K562 (cell line): ENCODE data around the gene USF2. TPM values are rescaled to one million over a fixed set of nuclear protein-coding genes. Genes with fewer than 3 reads are reported as not detected.

Experiments
- ATAC-seq: fragments of 200-7000 bp; cut with Tn5 transposase; 3 replicates; pipeline ENCODE4 v1.9.1; 2020; ENCODE audit warnings: moderate library complexity
- BruUV-seq: library from RNA; stranded (reverse); fragments of 400-500 nt; replicated peaks from 2 replicates; lab custom pipeline; 2021; lab: Mats Ljungman, UMichigan
- CTCF ChIA-PET: fragments of 300-600 bp; formaldehyde crosslinking; extraction: SDS; loops from one replicate; lab custom pipeline; 2021; ENCODE audit warnings: low intra/inter-chr PET ratio; lab: Yijun Ruan, JAX
- POLR2A ChIA-PET: fragments of 300-600, 350-650 bp; sonication (Branson Sonifier 250); formaldehyde crosslinking; extraction: SDS; loops from one replicate; lab custom pipeline; 2021; ENCODE audit warnings: antibody characterized with exemption, inconsistent platforms; lab: Yijun Ruan, JAX
- DNase-seq, 4 experiments: peaks; one replicate each; pipeline versions ENCODE4 v3.0.0 to v3.0.0-alpha.2; 2011 to 2018; ENCODE audit warnings: low spot score in 3 of 4, mixed read lengths in 3 of 4; ENCODE audit errors: extremely low read depth in 1 of 4
- FAIRE-seq: peaks from 2 replicates; lab custom pipeline; 2011; peaks lifted over from hg19 to GRCh38; lab: Jason Lieb, UNC
- H2AFZ ChIP-seq: 2 replicates; pipeline ENCODE4 v1.6.0; 2011; ENCODE audit warnings: low read depth, low read length, control low read depth, inconsistent platforms
- H3K27ac ChIP-seq: fragments of 200-600 bp; 3 replicates; pipeline ENCODE4 v1.8.0; 2011; ENCODE audit warnings: low read depth, mild to moderate bottlenecking, control low read depth, inconsistent platforms, low read length, moderate library complexity, mixed read lengths; ENCODE audit errors: extremely low read depth
- H3K27me3 ChIP-seq, 2 experiments: fragments of 300-600 bp in 1 of 2; 2 replicates in 1 of 2; 3 replicates in 1 of 2; pipeline versions ENCODE4 v1.6.0 to v1.8.0; 2011; ENCODE audit warnings: inconsistent platforms in 2 of 2, low read length in 2 of 2, mild to moderate bottlenecking in 1 of 2, mixed read lengths in 1 of 2, moderate library complexity in 1 of 2; ENCODE audit not compliant: control insufficient read depth in 2 of 2, insufficient read depth in 2 of 2
- H3K36me3 ChIP-seq: fragments of 300-600 bp; 3 replicates; pipeline ENCODE4 v1.8.0; 2011; ENCODE audit warnings: mild to moderate bottlenecking, low read length, inconsistent platforms; ENCODE audit not compliant: control insufficient read depth, insufficient read depth
- H3K4me1 ChIP-seq, 2 experiments: fragments of 200-600 bp in 1 of 2; replicated peaks in 1 of 2; 2 replicates in 1 of 2; 3 replicates in 1 of 2; pipeline versions ENCODE4 v1.5.1 to v1.8.0; 2011; ENCODE audit warnings: inconsistent platforms in 2 of 2, low read length in 2 of 2, mild to moderate bottlenecking in 1 of 2, mixed read lengths in 1 of 2, moderate library complexity in 1 of 2; ENCODE audit not compliant: control insufficient read depth in 2 of 2, insufficient read depth in 2 of 2
- H3K4me2 ChIP-seq: 2 replicates; pipeline ENCODE4 v1.6.1; 2011; ENCODE audit warnings: low read length, control low read depth, inconsistent platforms, mixed read lengths; ENCODE audit not compliant: insufficient read depth
- H3K4me3 ChIP-seq: fragments of 200-600 bp; sonication (generic), shearing (Covaris generic); 2 replicates; pipeline ENCODE4 v1.5.1; 2016; ENCODE audit warnings: control low read depth, inconsistent platforms
- H3K79me2 ChIP-seq: fragments of 200-600 bp; 3 replicates; pipeline ENCODE4 v1.8.0; 2011; ENCODE audit warnings: low read length, inconsistent platforms; ENCODE audit not compliant: control insufficient read depth, insufficient read depth
- H3K9ac ChIP-seq, 2 experiments: 2 replicates each; pipeline versions ENCODE4 v1.6.0 to v1.6.1; 2011; ENCODE audit warnings: low read depth in 2 of 2, low read length in 2 of 2, control low read depth in 1 of 2, inconsistent platforms in 1 of 2, mild to moderate bottlenecking in 1 of 2, mixed read lengths in 1 of 2; ENCODE audit not compliant: insufficient read depth in 1 of 2
- H3K9me1 ChIP-seq: one replicate; pipeline ENCODE4 v1.6.0; 2011; ENCODE audit warnings: inconsistent platforms, mild to moderate bottlenecking, low read length, moderate library complexity; ENCODE audit not compliant: control insufficient read depth, insufficient read depth
- H3K9me3 ChIP-seq: replicated peaks from 2 replicates; pipeline ENCODE4 v1.5.1; 2011; ENCODE audit warnings: low read depth, low read length, inconsistent platforms; ENCODE audit not compliant: control insufficient read depth, insufficient read depth
- H4K20me1 ChIP-seq: replicated peaks from 2 replicates; pipeline ENCODE4 v1.6.1; 2011; ENCODE audit warnings: low read length, inconsistent platforms, mixed read lengths; ENCODE audit not compliant: control insufficient read depth, insufficient read depth
- EP400 ChIP-seq: fragments of 450-650 bp; IDR thresholded peaks from 2 replicates; pipeline ENCODE4 v1.6.1; 2017; ENCODE audit warnings: antibody characterized with exemption, mild to moderate bottlenecking, moderate library complexity
- HMGN3 ChIP-seq: IDR thresholded peaks from 2 replicates; pipeline ENCODE4 v1.6.1; 2011; ENCODE audit warnings: borderline replicate concordance, low read depth, mild to moderate bottlenecking, mixed read lengths, low read length; ENCODE audit not compliant: insufficient read length; ENCODE audit errors: extremely low read depth
- ILF3 ChIP-seq: fragments of 450-650 bp; IDR thresholded peaks from 2 replicates; pipeline ENCODE4 v1.6.1; 2018; ENCODE audit warnings: antibody characterized with exemption, mild to moderate bottlenecking, moderate library complexity, borderline replicate concordance
- KDM5B ChIP-seq: fragments of 200-600 bp; sonication (generic); IDR thresholded peaks from 2 replicates; pipeline ENCODE4 v1.6.1; 2012; ENCODE audit warnings: low read depth, mild to moderate bottlenecking, moderate library complexity, low read length, control low read depth, inconsistent platforms; ENCODE audit not compliant: insufficient replicate concordance
- MEF2D ChIP-seq: conservative IDR thresholded peaks from 2 replicates; pipeline ENCODE4 v1.6.1; 2016; ENCODE audit warnings: low read depth, missing genetic modification characterization, missing compliant biosample characterization
- MYC ChIP-seq, 2 experiments: fragments of 250-450 bp in 1 of 2; sonication (Bioruptor Pico) in 1 of 2; IDR thresholded peaks; 2 replicates each; pipeline versions ENCODE4 v1.5.1 to v1.6.1; 2012 to 2021; ENCODE audit warnings: low read depth in 2 of 2, borderline replicate concordance in 1 of 2, improper control_type of control experiment in 1 of 2, low read length in 1 of 2, mild to moderate bottlenecking in 1 of 2, moderate library complexity in 1 of 2
- NRF1 ChIP-seq, 2 experiments: fragments of 450-650 bp; IDR thresholded peaks in 1 of 2; conservative IDR thresholded peaks in 1 of 2; 2 replicates each; pipeline ENCODE4 v1.6.1; 2014; ENCODE audit warnings: mild to moderate bottlenecking in 2 of 2
- POLR2B ChIP-seq: fragments of 450-650 bp; IDR thresholded peaks from 2 replicates; pipeline ENCODE4 v1.6.1; 2018; ENCODE audit warnings: low read depth; ENCODE audit not compliant: partially characterized antibody
- RB1 ChIP-seq: fragments of 450-650 bp; IDR thresholded peaks from 2 replicates; pipeline ENCODE4 v1.6.1; 2017; ENCODE audit warnings: low read depth, mild to moderate bottlenecking
- SP1 ChIP-seq: sonication (generic); formaldehyde crosslinking; IDR thresholded peaks from 2 replicates; pipeline ENCODE4 v1.8.1; 2022; ENCODE audit warnings: mild to moderate bottlenecking, missing genetic modification reagents
- TAF1 ChIP-seq: IDR thresholded peaks from 2 replicates; pipeline ENCODE4 v1.6.1; 2011; ENCODE audit warnings: mild to moderate bottlenecking, low read length, moderate library complexity; ENCODE audit not compliant: insufficient read depth, control insufficient read depth, severe bottlenecking; ENCODE audit errors: extremely low read depth
- TEAD1 ChIP-seq, 2 experiments: fragments of 450-650 bp in 1 of 2; sonication (generic) in 1 of 2; formaldehyde crosslinking; IDR thresholded peaks; 2 replicates each; pipeline versions ENCODE4 v1.4.0 to v1.8.0; 2020 to 2022; ENCODE audit warnings: mild to moderate bottlenecking in 2 of 2, missing genetic modification reagents in 1 of 2
- THRAP3 ChIP-seq: fragments of 450-650 bp; IDR thresholded peaks from 2 replicates; pipeline ENCODE4 v1.6.1; 2016; ENCODE audit warnings: mild to moderate bottlenecking, inconsistent platforms, borderline replicate concordance
- WGBS: fragments of 100-300 bp; shearing (Covaris generic); methylation state at CpG from one replicate; pipeline ENCODE4 v1.1.6; 2016; ENCODE audit warnings: low coverage, mixed read lengths; ENCODE audit not compliant: insufficient coverage; ENCODE audit errors: missing lambda C conversion rate; 5-methylcytosine and 5-hydroxymethylcytosine counted together
- in situ Hi-C: fragments of 300-500 bp; cut with MboI; formaldehyde crosslinking; loops from 4 replicates; pipeline ENCODE4 v1.15.0; 2018; ENCODE audit warnings: inconsistent platforms, mixed read lengths
- intact Hi-C: fragments of 100-400 bp; cut with micrococcal nuclease; formaldehyde crosslinking; loops from 2 replicates; pipeline ENCODE4 v1.14.2; 2022
- polyA plus RNA-seq, 8 experiments: library from polyadenylated mRNA; depleted of rRNA in 4 of 8; stranded (reverse) in 5 of 8; unstranded in 3 of 8; fragments of >200 nt; fragmentation: Nextera tagmentation in 2 of 8; fragmentation: Illumina TruSeq in 1 of 8; extraction: Ambion mirVana in 2 of 8; extraction: Trizol in 1 of 8; gene quantifications; 2 replicates each; pipeline versions ENCODE4 v1.2.1 to v1.2.3, GENCODE V29; 2011 to 2014; ENCODE audit warnings: inconsistent platforms in 1 of 8, missing spikeins in 1 of 8
- total RNA-seq, 7 experiments: library from RNA; depleted of rRNA in 6 of 7; stranded (reverse); fragments of >200 nt in 6 of 7; fragmentation: Illumina TruSeq in 2 of 7; extraction: Trizol in 2 of 7; gene quantifications; 2 replicates each; pipeline versions ENCODE4 v1.2.1 to v1.2.3, GENCODE V29; 2011 to 2021; ENCODE audit warnings: low replicate concordance in 1 of 7
- TF ChIP-seq, protein P1 (sequence below), 2 experiments: IDR thresholded peaks; 2 replicates each; pipeline ENCODE4 v1.6.1; 2011; ENCODE audit warnings: borderline replicate concordance in 1 of 2, control low read depth in 1 of 2, low read depth in 1 of 2, low read length in 1 of 2, mild to moderate bottlenecking in 1 of 2, mixed read lengths in 1 of 2, moderate library complexity in 1 of 2; ENCODE audit not compliant: insufficient read depth in 1 of 2, insufficient read length in 1 of 2, poor library complexity in 1 of 2, severe bottlenecking in 1 of 2; ENCODE audit errors: extremely low read depth in 1 of 2
- TF ChIP-seq, protein P2 (sequence below): fragments of 250-450 bp; sonication (Bioruptor Pico); IDR thresholded peaks from 2 replicates; pipeline ENCODE4 v1.8.0; 2022; ENCODE audit warnings: moderate library complexity, mild to moderate bottlenecking, inconsistent platforms
- TF ChIP-seq, protein P3 (sequence below): fragments of 450-650 bp; IDR thresholded peaks from 2 replicates; pipeline ENCODE4 v1.7.1; 2018; ENCODE audit warnings: mild to moderate bottlenecking, low read depth; ENCODE audit not compliant: partially characterized antibody

USF2 gene
- total and polyA plus RNA-seq, 9 of the 15 experiments (the other 6 are each of a cell fraction or from before 2014, with no cell fraction given): 0.27 to 93.7 (median 58.4) TPM

DNA sequence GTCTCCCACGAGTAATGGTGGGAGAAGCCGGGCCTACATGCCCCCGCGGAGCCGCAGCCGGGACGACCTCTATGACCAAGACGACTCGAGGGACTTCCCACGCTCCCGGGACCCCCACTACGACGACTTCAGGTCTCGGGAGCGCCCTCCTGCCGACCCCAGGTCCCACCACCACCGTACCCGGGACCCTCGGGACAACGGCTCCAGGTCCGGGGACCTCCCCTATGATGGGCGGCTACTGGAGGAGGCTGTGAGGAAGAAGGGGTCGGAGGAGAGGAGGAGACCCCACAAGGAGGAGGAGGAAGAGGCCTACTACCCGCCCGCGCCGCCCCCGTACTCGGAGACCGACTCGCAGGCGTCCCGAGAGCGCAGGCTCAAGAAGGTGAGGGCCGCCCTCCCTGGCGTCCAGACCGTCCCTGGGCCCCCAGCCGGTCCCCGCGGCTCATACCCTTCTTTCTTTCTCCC is 1.4 kb upstream of the USF2 start:
- H3K4me3 ChIP-seq: peak overlapping the region; percentile 55
- no peaks in the 10 kb centered on the region for H4K20me1 ChIP-seq
- CTCF ChIA-PET: no interaction called here
- no peaks in the 10 kb centered on the region for H3K9me3 ChIP-seq
- TSS peak; percentile 86 for BruUV-seq
- peak overlapping the region; percentile 82 for H3K4me2 ChIP-seq
- peaks cover 78% of the 10 kb centered on the region for H3K36me3 ChIP-seq
- no peaks in the 10 kb centered on the region for H3K27me3 ChIP-seq
- peak overlapping the region; percentile 80 for H3K27ac ChIP-seq
- DNase-seq (peak; percentile 44 to 65 (median 48)), FAIRE-seq (no peak), ATAC-seq (peak; percentile 70)
- under 1% methylated on average over 25 of the region's 40 CpGs for WGBS
- H3K79me2 ChIP-seq: peaks cover 23% of the 10 kb centered on the region
- no peaks in the 10 kb centered on the region for H3K9me1 ChIP-seq
- H3K9ac ChIP-seq: peak overlapping the region; percentile 87 to 99
- intact Hi-C loops (loop anchor here (5.0 kb wide), 2 partner anchors 110 to 125 kb away; partner anchors contain the start of gene FXYD7), in situ Hi-C loops (no loop called here)
- H2AFZ ChIP-seq: 0 out of 2 replicates have a peak overlapping the region, but pooled peaks have one; percentile 3
- POLR2A ChIA-PET: interaction anchor here (0.5 to 3.7 kb wide), 2 partner anchors 12 to 41 kb away, joined by 3 to 31 read pairs; no protein-coding TSS in a partner anchor
- H3K4me1 ChIP-seq: peaks cover 15 to 44% of the 10 kb centered on the region in 2 experiments
- TF ChIP-seq, protein P1, sequence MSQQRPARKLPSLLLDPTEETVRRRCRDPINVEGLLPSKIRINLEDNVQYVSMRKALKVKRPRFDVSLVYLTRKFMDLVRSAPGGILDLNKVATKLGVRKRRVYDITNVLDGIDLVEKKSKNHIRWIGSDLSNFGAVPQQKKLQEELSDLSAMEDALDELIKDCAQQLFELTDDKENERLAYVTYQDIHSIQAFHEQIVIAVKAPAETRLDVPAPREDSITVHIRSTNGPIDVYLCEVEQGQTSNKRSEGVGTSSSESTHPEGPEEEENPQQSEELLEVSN (IDR thresholded peaks at IDR 0.05; ENCODE audit: borderline replicate concordance in 1 of 2, extremely low read depth in 1 of 2, insufficient read depth in 1 of 2, insufficient read length in 1 of 2, low read depth in 1 of 2, low read length in 1 of 2, poor library complexity in 1 of 2, severe bottlenecking in 1 of 2): peak in 1 of 2 experiments; percentile 12
- peak; percentile 82 to 84 for TF ChIP-seq NRF1 (conservative IDR thresholded peaks at IDR 0.05 in 1 of 2, IDR thresholded peaks at IDR 0.05 in 1 of 2)
- no peak for TF ChIP-seq ILF3
- TF ChIP-seq HMGN3: peak; percentile 15
- TF ChIP-seq MYC (IDR thresholded peaks at IDR 0.05; ENCODE audit: low read depth, low read length): no peak
- TF ChIP-seq MYC (CRISPR knock-in tag; IDR thresholded peaks at IDR 0.05; ENCODE audit: borderline replicate concordance, low read depth): 0 out of 2 replicates have a peak, but pooled peaks have one; percentile 26
- peak; percentile 5; the same call in 1 of the 2 replicates for TF ChIP-seq RB1
- TF ChIP-seq, protein P2, sequence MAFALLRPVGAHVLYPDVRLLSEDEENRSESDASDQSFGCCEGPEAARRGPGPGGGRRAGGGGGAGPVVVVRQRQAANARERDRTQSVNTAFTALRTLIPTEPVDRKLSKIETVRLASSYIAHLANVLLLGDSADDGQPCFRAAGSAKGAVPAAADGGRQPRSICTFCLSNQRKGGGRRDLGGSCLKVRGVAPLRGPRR (CRISPR knock-in tag): no peak
- peak; percentile 58 for TF ChIP-seq KDM5B
- peak; percentile 21 for TF ChIP-seq TAF1
- TF ChIP-seq POLR2B: peak; percentile 43
- no peak for TF ChIP-seq MEF2D
- TF ChIP-seq SP1 (CRISPR knock-in tag): peak; percentile 29; the same call in 1 of the 2 replicates
- 0 out of 2 replicates have a peak, but pooled peaks have one; percentile 58 for TF ChIP-seq THRAP3
- TF ChIP-seq EP400: no peak; the same call in 1 of the 2 replicates
- 0 out of 4 replicates have a peak, but pooled peaks of 1 of the 2 experiments have one; percentile 47 for TF ChIP-seq TEAD1 (CRISPR knock-in tag; IDR thresholded peaks at IDR 0.05)
- TF ChIP-seq, protein P3, sequence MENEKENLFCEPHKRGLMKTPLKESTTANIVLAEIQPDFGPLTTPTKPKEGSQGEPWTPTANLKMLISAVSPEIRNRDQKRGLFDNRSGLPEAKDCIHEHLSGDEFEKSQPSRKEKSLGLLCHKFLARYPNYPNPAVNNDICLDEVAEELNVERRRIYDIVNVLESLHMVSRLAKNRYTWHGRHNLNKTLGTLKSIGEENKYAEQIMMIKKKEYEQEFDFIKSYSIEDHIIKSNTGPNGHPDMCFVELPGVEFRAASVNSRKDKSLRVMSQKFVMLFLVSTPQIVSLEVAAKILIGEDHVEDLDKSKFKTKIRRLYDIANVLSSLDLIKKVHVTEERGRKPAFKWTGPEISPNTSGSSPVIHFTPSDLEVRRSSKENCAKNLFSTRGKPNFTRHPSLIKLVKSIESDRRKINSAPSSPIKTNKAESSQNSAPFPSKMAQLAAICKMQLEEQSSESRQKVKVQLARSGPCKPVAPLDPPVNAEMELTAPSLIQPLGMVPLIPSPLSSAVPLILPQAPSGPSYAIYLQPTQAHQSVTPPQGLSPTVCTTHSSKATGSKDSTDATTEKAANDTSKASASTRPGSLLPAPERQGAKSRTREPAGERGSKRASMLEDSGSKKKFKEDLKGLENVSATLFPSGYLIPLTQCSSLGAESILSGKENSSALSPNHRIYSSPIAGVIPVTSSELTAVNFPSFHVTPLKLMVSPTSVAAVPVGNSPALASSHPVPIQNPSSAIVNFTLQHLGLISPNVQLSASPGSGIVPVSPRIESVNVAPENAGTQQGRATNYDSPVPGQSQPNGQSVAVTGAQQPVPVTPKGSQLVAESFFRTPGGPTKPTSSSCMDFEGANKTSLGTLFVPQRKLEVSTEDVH: peak; percentile 24
